ENCODE measurements around the gene NHSL2. TPM values are rescaled to one million over a fixed set of nuclear protein-coding genes. Genes with fewer than 3 reads are reported as not detected.

Gene NHSL2
- total and polyA plus RNA-seq, 8 donors, result 7.0 to 15.3 (median 9.5) TPM

- intact Hi-C loops (cut with DNase I), result no loop called here
- DNase-seq (no peak), ATAC-seq (no peak)
- Histone ChIP-seq H3K9me3 (no peaks in the 10 kb centered on the region), H3K36me3 (no peaks in the 10 kb centered on the region), H3K27ac (peak overlapping the region in 1 of 2 donors; percentile 28), H3K4me3 (no peak overlapping the region), H3K4me1 (peaks cover 0 to 6% of the 10 kb centered on the region in 2 donors), H3K27me3 (peaks cover 0 to 5% of the 10 kb centered on the region in 2 donors)
- TF ChIP-seq CTCF (IDR thresholded peaks at IDR 0.05), result no peak
Observed at GRCh38 chrX:72046447-72046846, 135.8 kb downstream of the NHSL2 start.

GRCh38 chrX:72048510-72049455 is 138.1 kb downstream of the NHSL2 start:
- H3K27ac ChIP-seq, result no peak overlapping the region
- ATAC-seq (no peak), DNase-seq (no peak)

GRCh38 chrX:72050011-72050410 is 139.4 kb downstream of the NHSL2 start:
- Histone ChIP-seq H3K27ac (no peak overlapping the region), H3K4me3 (no peak overlapping the region), H3K27me3 (peaks cover 0 to 5% of the 10 kb centered on the region in 2 donors), H3K9me3 (no peaks in the 10 kb centered on the region), H3K36me3 (no peaks in the 10 kb centered on the region), H3K4me1 (no peaks in the 10 kb centered on the region)
- ATAC-seq, result no peak
- no peak for DNase-seq
- intact Hi-C loops (cut with DNase I), result no loop called here
- no peak for TF ChIP-seq CTCF (IDR thresholded peaks at IDR 0.05)

More at GRCh38 chrX:72048510-72049455, 138.1 kb downstream of the NHSL2 start:
- Histone ChIP-seq H3K36me3 (no peaks in the 10 kb centered on the region), H3K9me3 (no peaks in the 10 kb centered on the region), H3K4me1 (no peaks in the 10 kb centered on the region), H3K27me3 (peaks cover 0 to 5% of the 10 kb centered on the region in 2 donors), H3K4me3 (no peak overlapping the region)
- no peak for TF ChIP-seq CTCF (IDR thresholded peaks at IDR 0.05)
- intact Hi-C loops (cut with DNase I), result no loop called here

DNA sequence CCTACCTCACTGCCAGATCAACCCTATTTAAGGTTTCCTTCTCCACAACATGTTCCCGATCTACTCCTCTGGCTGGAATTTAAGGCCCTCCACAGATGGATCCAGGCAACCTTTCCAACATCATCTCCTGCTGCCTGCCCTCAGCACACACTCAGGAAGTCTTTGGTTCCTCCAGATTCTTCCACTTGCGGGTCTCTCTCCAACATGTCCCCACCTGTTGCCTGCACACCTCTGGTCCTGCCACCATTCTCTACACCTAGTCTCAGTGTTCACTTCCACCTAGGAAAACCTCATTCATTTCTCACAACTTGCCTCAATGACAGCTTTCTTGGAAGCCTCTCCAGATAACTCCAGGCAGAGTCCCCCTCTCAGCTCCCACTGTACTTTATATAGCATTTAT is 140.9 kb downstream of the NHSL2 start:
- H3K4me1 ChIP-seq, result peaks cover 0 to under 1% of the 10 kb centered on the region in 2 donors
- ATAC-seq, result no peak
- no peak overlapping the region for H3K4me3 ChIP-seq
- intact Hi-C loops (cut with DNase I), result no loop called here
- H3K36me3 ChIP-seq, result no peaks in the 10 kb centered on the region
- no peaks in the 10 kb centered on the region for H3K9me3 ChIP-seq
- no peak for DNase-seq
- peaks cover 0 to 9% of the 10 kb centered on the region in 2 donors for H3K27me3 ChIP-seq
- no peak for TF ChIP-seq CTCF (IDR thresholded peaks at IDR 0.05)
- no peak overlapping the region for H3K27ac ChIP-seq

DNA sequence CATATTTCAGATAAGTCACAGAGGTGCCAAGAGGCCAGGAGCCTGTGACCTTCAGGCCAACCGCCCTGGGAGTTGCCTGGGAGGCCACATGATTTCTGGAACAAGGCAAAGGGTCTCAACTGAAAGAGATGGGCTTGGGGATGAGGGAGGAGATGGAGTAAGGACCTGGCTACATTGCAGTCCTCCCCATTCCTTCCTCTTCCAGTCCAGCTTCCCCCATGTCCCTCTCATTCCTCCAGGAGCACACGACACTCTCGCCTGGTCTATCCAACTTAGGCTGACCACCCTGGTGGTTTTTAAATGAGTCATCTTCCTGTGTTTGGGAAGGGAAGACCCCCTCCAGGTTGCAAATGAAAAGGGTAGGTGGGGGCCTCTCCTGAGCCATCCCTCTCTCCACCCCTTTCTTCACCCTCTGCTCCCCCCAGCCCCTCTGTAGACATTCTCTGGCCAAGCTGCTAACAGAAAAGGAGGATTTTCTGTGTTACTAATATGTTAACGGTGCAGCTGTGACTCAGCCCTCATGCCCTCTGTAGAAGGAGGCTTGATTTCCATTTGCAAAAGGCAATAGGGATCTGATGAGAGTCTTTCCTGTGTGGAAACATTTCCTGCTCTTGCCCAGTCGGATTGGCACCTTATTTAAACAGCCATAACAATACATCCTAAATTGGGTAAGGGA is 141.9 kb downstream of the NHSL2 start:
- Histone ChIP-seq H3K27me3 (peaks cover 0 to 9% of the 10 kb centered on the region in 2 donors), H3K4me1 (peaks cover 0 to 7% of the 10 kb centered on the region in 2 donors), H3K27ac (no peak overlapping the region), H3K9me3 (no peaks in the 10 kb centered on the region), H3K4me3 (no peak overlapping the region), H3K36me3 (no peaks in the 10 kb centered on the region)
- ATAC-seq (no peak), DNase-seq (no peak)
- no peak for TF ChIP-seq CTCF (IDR thresholded peaks at IDR 0.05)
- intact Hi-C loops (cut with DNase I), result no loop called here

Data from left lung (tissue), 10 donors.